Astrocyte (in vitro differentiated cells and primary cell): ENCODE measurements around the gene KRT86. TPM values are rescaled to one million over a fixed set of nuclear protein-coding genes. Genes with fewer than 3 reads are reported as not detected.

Experiments used
- DNase-seq: peaks from one replicate; pipeline ENCODE4 v3.0.0-alpha.2; 2010; ENCODE audit warnings: low read depth
- FAIRE-seq: peaks from 2 replicates; lab custom pipeline; 2011; peaks lifted over from hg19 to GRCh38; lab: Jason Lieb, UNC
- H2AFZ ChIP-seq: 2 replicates; pipeline ENCODE4 v1.6.0; 2012; ENCODE audit warnings: low read depth, low read length, inconsistent platforms
- H3K27ac ChIP-seq: 2 replicates; pipeline ENCODE4 v1.5.1; 2011; ENCODE audit warnings: low read depth, low read length, inconsistent platforms
- H3K27me3 ChIP-seq: 2 replicates; pipeline ENCODE4 v1.6.0; 2011; ENCODE audit warnings: low read length, inconsistent platforms; ENCODE audit not compliant: insufficient read depth
- H3K36me3 ChIP-seq: 2 replicates; pipeline ENCODE4 v1.5.1; 2011; ENCODE audit warnings: low read length, inconsistent platforms; ENCODE audit not compliant: insufficient read depth
- H3K4me1 ChIP-seq: 2 replicates; pipeline ENCODE4 v1.5.1; 2011; ENCODE audit warnings: low read length, inconsistent platforms; ENCODE audit not compliant: insufficient read depth
- H3K4me2 ChIP-seq: 2 replicates; pipeline ENCODE4 v1.6.0; 2012; ENCODE audit warnings: low read length, inconsistent platforms
- H3K4me3 ChIP-seq: 2 replicates; pipeline ENCODE4 v1.5.1; 2011; ENCODE audit warnings: low read depth, mild to moderate bottlenecking, low read length, inconsistent platforms; ENCODE audit not compliant: insufficient read depth
- H3K79me2 ChIP-seq: 2 replicates; pipeline ENCODE4 v1.6.0; 2012; ENCODE audit warnings: mild to moderate bottlenecking, low read length, inconsistent platforms; ENCODE audit not compliant: insufficient read depth
- H3K9ac ChIP-seq: 2 replicates; pipeline ENCODE4 v1.6.0; 2012; ENCODE audit warnings: mild to moderate bottlenecking, low read length, inconsistent platforms
- H3K9me3 ChIP-seq: 2 replicates; pipeline ENCODE4 v1.5.1; 2012; ENCODE audit warnings: low read depth, mild to moderate bottlenecking, low read length, inconsistent platforms; ENCODE audit not compliant: insufficient read depth
- H4K20me1 ChIP-seq: 2 replicates; pipeline ENCODE4 v1.6.0; 2012; ENCODE audit warnings: low read length, inconsistent platforms; ENCODE audit not compliant: insufficient read depth
- H3K27ac Mint-ChIP-seq: one replicate; pipeline ENCODE4 v1.8.0; 2021; ENCODE audit warnings: mild to moderate bottlenecking, mixed read lengths; ENCODE audit not compliant: unreplicated experiment
- H3K27me3 Mint-ChIP-seq: one replicate; pipeline ENCODE4 v1.8.0; 2021; ENCODE audit warnings: low read depth, mixed read lengths; ENCODE audit not compliant: unreplicated experiment
- H3K36me3 Mint-ChIP-seq: one replicate; pipeline ENCODE4 v1.8.0; 2021; ENCODE audit warnings: low read depth, mixed read lengths; ENCODE audit not compliant: unreplicated experiment
- H3K4me1 Mint-ChIP-seq: one replicate; pipeline ENCODE4 v1.8.0; 2021; ENCODE audit warnings: low read depth, mixed read lengths; ENCODE audit not compliant: unreplicated experiment
- H3K4me3 Mint-ChIP-seq: one replicate; pipeline ENCODE4 v1.8.0; 2021; ENCODE audit warnings: mild to moderate bottlenecking, moderate library complexity, mixed read lengths; ENCODE audit not compliant: unreplicated experiment
- H3K9me3 Mint-ChIP-seq: one replicate; pipeline ENCODE4 v1.8.0; 2021; ENCODE audit warnings: mild to moderate bottlenecking, mixed read lengths; ENCODE audit not compliant: unreplicated experiment
- EZH2 ChIP-seq: IDR thresholded peaks from 2 replicates; pipeline ENCODE4 v1.6.1; 2012; ENCODE audit warnings: mild to moderate bottlenecking, low read length, inconsistent platforms; ENCODE audit not compliant: insufficient read depth
- total RNA-seq: library from RNA; stranded (reverse); gene quantifications from 2 replicates; pipeline ENCODE4 v1.2.1, GENCODE V29; 2021
- TF ChIP-seq, protein P1 (sequence below): IDR thresholded peaks from 2 replicates; pipeline ENCODE4 v1.5.1; 2011; ENCODE audit warnings: low read depth, mild to moderate bottlenecking, inconsistent platforms, low read length, moderate library complexity; ENCODE audit not compliant: insufficient read depth

Gene KRT86
- total RNA-seq, 1 donor from 2014 or later: 0.43 TPM

- Mint-ChIP-seq H3K4me3 (no peak overlapping the region), H3K4me1 (peaks cover 7% of the 10 kb centered on the region), H3K9me3 (peaks cover 8% of the 10 kb centered on the region), H3K27me3 (peaks cover 37% of the 10 kb centered on the region), H3K27ac (peak overlapping the region; percentile 37), H3K36me3 (no peaks in the 10 kb centered on the region)
- Histone ChIP-seq H3K4me2 (no peak overlapping the region), H3K36me3 (no peaks in the 10 kb centered on the region), H4K20me1 (no peaks in the 10 kb centered on the region), H3K27ac (no peak overlapping the region), H3K9me3 (peaks cover 4% of the 10 kb centered on the region), H3K79me2 (no peaks in the 10 kb centered on the region), H2AFZ (no peak overlapping the region), H3K9ac (no peak overlapping the region), H3K27me3 (peaks cover 10% of the 10 kb centered on the region), H3K4me3 (no peak overlapping the region), H3K4me1 (no peaks in the 10 kb centered on the region)
- peak; percentile 5 for DNase-seq
- no peak for FAIRE-seq
- TF ChIP-seq, protein P1, sequence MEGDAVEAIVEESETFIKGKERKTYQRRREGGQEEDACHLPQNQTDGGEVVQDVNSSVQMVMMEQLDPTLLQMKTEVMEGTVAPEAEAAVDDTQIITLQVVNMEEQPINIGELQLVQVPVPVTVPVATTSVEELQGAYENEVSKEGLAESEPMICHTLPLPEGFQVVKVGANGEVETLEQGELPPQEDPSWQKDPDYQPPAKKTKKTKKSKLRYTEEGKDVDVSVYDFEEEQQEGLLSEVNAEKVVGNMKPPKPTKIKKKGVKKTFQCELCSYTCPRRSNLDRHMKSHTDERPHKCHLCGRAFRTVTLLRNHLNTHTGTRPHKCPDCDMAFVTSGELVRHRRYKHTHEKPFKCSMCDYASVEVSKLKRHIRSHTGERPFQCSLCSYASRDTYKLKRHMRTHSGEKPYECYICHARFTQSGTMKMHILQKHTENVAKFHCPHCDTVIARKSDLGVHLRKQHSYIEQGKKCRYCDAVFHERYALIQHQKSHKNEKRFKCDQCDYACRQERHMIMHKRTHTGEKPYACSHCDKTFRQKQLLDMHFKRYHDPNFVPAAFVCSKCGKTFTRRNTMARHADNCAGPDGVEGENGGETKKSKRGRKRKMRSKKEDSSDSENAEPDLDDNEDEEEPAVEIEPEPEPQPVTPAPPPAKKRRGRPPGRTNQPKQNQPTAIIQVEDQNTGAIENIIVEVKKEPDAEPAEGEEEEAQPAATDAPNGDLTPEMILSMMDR: no peak
- no peak for TF ChIP-seq EZH2
Observed at GRCh38 chr12:52337054-52337453, 62.6 kb downstream of the KRT86 start.

DNA sequence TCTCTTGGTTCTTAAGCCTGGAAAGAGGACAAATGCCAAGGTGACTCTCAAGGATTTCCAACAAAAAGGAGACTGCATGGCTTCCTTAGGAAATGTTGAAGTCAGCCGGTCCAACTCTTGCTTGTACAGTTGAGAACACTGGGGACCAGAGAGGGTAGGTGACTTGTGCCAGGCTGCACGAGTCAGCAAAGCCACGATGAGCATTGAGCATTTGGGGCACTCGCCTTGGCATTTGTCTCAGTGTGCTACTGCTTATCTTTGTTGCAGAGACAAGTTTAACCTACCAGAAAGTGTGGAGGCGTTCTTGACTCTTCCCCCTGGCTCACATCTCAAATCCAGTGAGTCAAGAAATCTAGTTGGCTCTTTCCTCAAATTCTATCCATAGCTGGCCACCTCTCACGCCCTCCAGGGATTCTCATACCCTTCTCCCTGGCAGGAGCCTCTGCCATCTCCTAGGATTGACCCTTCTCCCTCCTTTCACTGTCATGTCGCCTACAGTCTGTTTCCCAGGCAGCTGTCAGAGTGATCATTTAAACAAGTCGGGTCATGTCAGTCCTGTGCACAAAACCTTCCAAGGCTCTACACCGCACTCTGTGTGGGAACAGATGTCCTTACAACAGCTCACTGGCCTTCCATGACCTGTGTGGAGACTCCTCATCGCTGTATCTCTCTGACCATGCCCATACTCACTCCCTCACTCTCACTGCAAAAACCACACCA is 64.0 kb downstream of the KRT86 start:
- Histone ChIP-seq H4K20me1 (no peaks in the 10 kb centered on the region), H3K9me3 (peaks cover 4% of the 10 kb centered on the region), H3K4me2 (no peak overlapping the region), H2AFZ (no peak overlapping the region), H3K27ac (no peak overlapping the region), H3K9ac (no peak overlapping the region), H3K36me3 (no peaks in the 10 kb centered on the region), H3K4me3 (no peak overlapping the region), H3K4me1 (no peaks in the 10 kb centered on the region), H3K79me2 (no peaks in the 10 kb centered on the region), H3K27me3 (peaks cover 10% of the 10 kb centered on the region)
- Mint-ChIP-seq H3K27me3 (peaks cover 31% of the 10 kb centered on the region), H3K4me1 (peaks cover 7% of the 10 kb centered on the region), H3K4me3 (no peak overlapping the region), H3K27ac (peak overlapping the region; percentile 12), H3K36me3 (peaks cover 2% of the 10 kb centered on the region), H3K9me3 (peaks cover 15% of the 10 kb centered on the region)
- TF ChIP-seq EZH2: no peak
- TF ChIP-seq, protein P1: no peak
- FAIRE-seq: no peak
- no peak for DNase-seq

- Histone ChIP-seq H3K27ac (no peak overlapping the region), H3K4me2 (no peak overlapping the region), H3K4me1 (no peaks in the 10 kb centered on the region), H3K9me3 (no peaks in the 10 kb centered on the region), H2AFZ (no peak overlapping the region), H3K36me3 (no peaks in the 10 kb centered on the region), H3K79me2 (no peaks in the 10 kb centered on the region), H3K9ac (no peak overlapping the region), H3K4me3 (no peak overlapping the region), H3K27me3 (peaks cover 2% of the 10 kb centered on the region), H4K20me1 (no peaks in the 10 kb centered on the region)
- H3K27ac Mint-ChIP-seq: no peak overlapping the region
- H3K4me3 Mint-ChIP-seq: no peak overlapping the region
- TF ChIP-seq, protein P1: no peak
- no peak for TF ChIP-seq EZH2
- DNase-seq: no peak
- peaks cover 2% of the 10 kb centered on the region for H3K36me3 Mint-ChIP-seq
- H3K9me3 Mint-ChIP-seq: peaks cover 11% of the 10 kb centered on the region
- H3K27me3 Mint-ChIP-seq: peaks cover 35% of the 10 kb centered on the region
- H3K4me1 Mint-ChIP-seq: peaks cover 9% of the 10 kb centered on the region
- FAIRE-seq: no peak
Observed at GRCh38 chr12:52341066-52341580, 66.7 kb downstream of the KRT86 start.
